SK-N-SH treated with all-trans-retinoic acid at 6 μM for 48 hours (cell line): ENCODE results near the gene SLC52A1.

ENCODE experiments used
- ATAC-seq: fragments of 200-7000 bp; cut with Tn5 transposase; 3 replicates; pipeline ENCODE4 v1.9.1; 2020; ENCODE audit warnings: mild to moderate bottlenecking, moderate library complexity
- ARNTL ChIP-seq: fragments of 450-650 bp; formaldehyde crosslinking; IDR thresholded peaks from 2 replicates; pipeline ENCODE4 v1.5.0; 2020; ENCODE audit warnings: low read depth, mild to moderate bottlenecking, moderate library complexity, borderline replicate concordance
- BACH2 ChIP-seq: fragments of 250-450 bp; sonication (Bioruptor Pico); IDR thresholded peaks from 2 replicates; pipeline ENCODE4 v1.9.0; 2021; ENCODE audit warnings: mild to moderate bottlenecking, borderline replicate concordance
- CREB5 ChIP-seq: fragments of 250-450 bp; sonication (Bioruptor Pico); IDR thresholded peaks from 2 replicates; pipeline ENCODE4 v1.5.1; 2020; ENCODE audit warnings: low read depth, mild to moderate bottlenecking, moderate library complexity
- CSDC2 ChIP-seq: fragments of 250-450 bp; sonication (Bioruptor Pico); IDR thresholded peaks from 2 replicates; pipeline ENCODE4 v1.5.0; 2020; ENCODE audit warnings: mild to moderate bottlenecking, moderate library complexity
- CSRNP3 ChIP-seq: fragments of 250-450 bp; sonication (Bioruptor Pico); IDR thresholded peaks from 2 replicates; pipeline ENCODE4 v1.5.1; 2021; ENCODE audit warnings: mild to moderate bottlenecking, moderate library complexity
- ESRRG ChIP-seq: fragments of 250-450 bp; sonication (Bioruptor Pico); IDR thresholded peaks from 2 replicates; pipeline ENCODE4 v1.6.1; 2021; ENCODE audit warnings: mild to moderate bottlenecking
- GLIS3 ChIP-seq: fragments of 250-450 bp; sonication (Bioruptor Pico); IDR thresholded peaks from 2 replicates; pipeline ENCODE4 v1.5.0; 2020; ENCODE audit warnings: mild to moderate bottlenecking, moderate library complexity
- ISL1 ChIP-seq: fragments of 250-450 bp; sonication (Bioruptor Pico); IDR thresholded peaks from 2 replicates; pipeline ENCODE4 v2.1.2; 2022; ENCODE audit warnings: mild to moderate bottlenecking, moderate library complexity
- OSR1 ChIP-seq: fragments of 250-450 bp; sonication (Bioruptor Pico); IDR thresholded peaks from 2 replicates; pipeline ENCODE4 v1.8.0; 2022; ENCODE audit warnings: moderate library complexity, mild to moderate bottlenecking, inconsistent platforms
- PATZ1 ChIP-seq: fragments of 250-450 bp; sonication (Bioruptor Pico); IDR thresholded peaks from 2 replicates; pipeline ENCODE4 v1.8.0; 2020; ENCODE audit warnings: mild to moderate bottlenecking, moderate library complexity, borderline replicate concordance
- POU6F1 ChIP-seq: fragments of 250-450 bp; sonication (Bioruptor Pico); IDR thresholded peaks from 2 replicates; pipeline ENCODE4 v1.8.0; 2021; ENCODE audit warnings: low read depth, mild to moderate bottlenecking, moderate library complexity, borderline replicate concordance
- PPARA ChIP-seq: fragments of 250-450 bp; sonication (Bioruptor Pico); IDR thresholded peaks from 2 replicates; pipeline ENCODE4 v1.5.0; 2020; ENCODE audit warnings: mild to moderate bottlenecking, borderline replicate concordance
- RARB ChIP-seq: fragments of 250-450 bp; sonication (Bioruptor Pico); IDR thresholded peaks from 2 replicates; pipeline ENCODE4 v1.8.0; 2021; ENCODE audit warnings: mild to moderate bottlenecking, moderate library complexity
- SNAI2 ChIP-seq: fragments of 250-450 bp; sonication (Bioruptor Pico); IDR thresholded peaks from 2 replicates; pipeline ENCODE4 v1.5.0; 2020; ENCODE audit warnings: mild to moderate bottlenecking, moderate library complexity
- TCF4 ChIP-seq: fragments of 250-450 bp; sonication (Bioruptor Pico); IDR thresholded peaks from 2 replicates; pipeline ENCODE4 v1.8.0; 2021; ENCODE audit warnings: mild to moderate bottlenecking, moderate library complexity, borderline replicate concordance
- TOX ChIP-seq: fragments of 250-450 bp; sonication (Bioruptor Pico); IDR thresholded peaks from 2 replicates; pipeline ENCODE4 v1.8.0; 2021; ENCODE audit warnings: mild to moderate bottlenecking, moderate library complexity, borderline replicate concordance
- TSHZ2 ChIP-seq: fragments of 250-450 bp; sonication (Bioruptor Pico); IDR thresholded peaks from 2 replicates; pipeline ENCODE4 v1.5.0; 2020; ENCODE audit warnings: mild to moderate bottlenecking, moderate library complexity
- ZC3H10 ChIP-seq: fragments of 250-450 bp; sonication (Bioruptor Pico); IDR thresholded peaks from 2 replicates; pipeline ENCODE4 v1.5.1; 2021; ENCODE audit warnings: mild to moderate bottlenecking, moderate library complexity
- ZFP3 ChIP-seq: fragments of 250-450 bp; sonication (Bioruptor Pico); IDR thresholded peaks from 2 replicates; pipeline ENCODE4 v1.5.0; 2020; ENCODE audit warnings: mild to moderate bottlenecking, moderate library complexity
- ZFP30 ChIP-seq: fragments of 450-650 bp; formaldehyde crosslinking; IDR thresholded peaks from 2 replicates; pipeline ENCODE4 v1.5.0; 2022; ENCODE audit warnings: mild to moderate bottlenecking, moderate library complexity
- ZNF565 ChIP-seq: fragments of 450-650 bp; formaldehyde crosslinking; conservative IDR thresholded peaks from 2 replicates; pipeline ENCODE4 v1.5.0; 2020; ENCODE audit warnings: low read depth, mild to moderate bottlenecking, moderate library complexity
- ZNF70 ChIP-seq: fragments of 450-650 bp; formaldehyde crosslinking; IDR thresholded peaks from 2 replicates; pipeline ENCODE4 v1.5.0; 2020; ENCODE audit warnings: mild to moderate bottlenecking, moderate library complexity
- ZNF8 ChIP-seq: fragments of 450-650 bp; formaldehyde crosslinking; IDR thresholded peaks from 2 replicates; pipeline ENCODE4 v1.5.0; 2020; ENCODE audit warnings: mild to moderate bottlenecking, moderate library complexity

SLC52A1 gene

GRCh38 chr17:5024604-5025003 lies 10.6 kb downstream of the SLC52A1 start:
- TF ChIP-seq CSRNP3 = no peak
- TF ChIP-seq ESRRG (CRISPR knock-in tag) = no peak
- no peak for TF ChIP-seq ZC3H10
- no peak for TF ChIP-seq TCF4 (CRISPR knock-in tag)
- no peak for TF ChIP-seq CSDC2
- TF ChIP-seq ZFP30 (CRISPR knock-in tag) = no peak
- TF ChIP-seq ISL1 (CRISPR knock-in tag) = no peak
- no peak for TF ChIP-seq CREB5
- TF ChIP-seq OSR1 (CRISPR knock-in tag) = no peak
- no peak for TF ChIP-seq ZFP3 (CRISPR knock-in tag)
- no peak for TF ChIP-seq PATZ1 (CRISPR knock-in tag)
- TF ChIP-seq ZNF8 (CRISPR knock-in tag) = no peak
- TF ChIP-seq ZNF70 = no peak
- TF ChIP-seq PPARA (CRISPR knock-in tag) = no peak
- no peak for TF ChIP-seq ARNTL (CRISPR knock-in tag)
- TF ChIP-seq BACH2 (CRISPR knock-in tag) = no peak
- no peak for TF ChIP-seq TOX
- no peak for TF ChIP-seq RARB (CRISPR knock-in tag)
- TF ChIP-seq SNAI2 = no peak
- no peak for ATAC-seq

- ATAC-seq = no peak
- no peak for TF ChIP-seq TCF4 (CRISPR knock-in tag)
- no peak for TF ChIP-seq POU6F1 (CRISPR knock-in tag)
- TF ChIP-seq ZNF8 (CRISPR knock-in tag) = no peak
- no peak for TF ChIP-seq ZFP30 (CRISPR knock-in tag)
- no peak for TF ChIP-seq TSHZ2 (CRISPR knock-in tag)
- no peak for TF ChIP-seq OSR1 (CRISPR knock-in tag)
- no peak for TF ChIP-seq GLIS3 (CRISPR knock-in tag)
- no peak for TF ChIP-seq ZNF70
- no peak for TF ChIP-seq CREB5
- TF ChIP-seq BACH2 (CRISPR knock-in tag) = no peak
- no peak for TF ChIP-seq ESRRG (CRISPR knock-in tag)
- no peak for TF ChIP-seq SNAI2
- TF ChIP-seq ZNF565 = no peak
- no peak for TF ChIP-seq PATZ1 (CRISPR knock-in tag)
- TF ChIP-seq ZFP3 (CRISPR knock-in tag) = no peak
- TF ChIP-seq ARNTL (CRISPR knock-in tag) = no peak
- no peak for TF ChIP-seq TOX
- no peak for TF ChIP-seq ZC3H10
- TF ChIP-seq RARB (CRISPR knock-in tag) = no peak
Measured at GRCh38 chr17:5023588-5024147, 11.6 kb downstream of the SLC52A1 start.
